PFSK-1 (cell line): ENCODE measurements around the gene TTC39B.

Source experiments
- FOXP2 ChIP-seq: optimal IDR thresholded peaks from 2 replicates; pipeline ENCODE3; 2011; ENCODE audit warnings: borderline replicate concordance, control low read depth, inconsistent platforms; ENCODE audit not compliant: insufficient read depth; ENCODE audit errors: extremely low read length, extremely low read depth
- POLR2AphosphoS5 ChIP-seq: IDR thresholded peaks from 2 replicates; pipeline ENCODE4 v1.6.1; 2012; ENCODE audit warnings: low read depth, mild to moderate bottlenecking, control low read depth, low read length, moderate library complexity
- SIN3A ChIP-seq: IDR thresholded peaks from 2 replicates; pipeline ENCODE4 v1.6.1; 2012; ENCODE audit warnings: mild to moderate bottlenecking, low read length, moderate library complexity, borderline replicate concordance; ENCODE audit not compliant: insufficient read depth
- TAF1 ChIP-seq: IDR thresholded peaks from 2 replicates; pipeline ENCODE4 v1.6.1; 2012; ENCODE audit warnings: low read length, control low read depth, borderline replicate concordance; ENCODE audit not compliant: insufficient read depth

- TF ChIP-seq SIN3A (no peak), POLR2AphosphoS5 (no peak), TAF1 (no peak), FOXP2 (no peak)
These were observed 48.7 kb upstream of the TTC39B start for GRCh38 chr9:15355669-15356068.
